Measurements from ENCODE around the gene CLK2. TPM values are rescaled to one million over a fixed set of nuclear protein-coding genes. Genes with fewer than 3 reads are reported as not detected.

CLK2 gene
- total and polyA plus RNA-seq, 2 of the 13 experiments (the other 11 are each of a cell fraction or from before 2014, with no cell fraction given) = 20.1 to 73.5 TPM

GRCh38 chr1:155309423-155310021, 36.2 kb upstream of the CLK2 start:
- FAIRE-seq (no peak), ATAC-seq (no peak), DNase-seq (ENCODE audit: low spot score) (no peak)
- Histone ChIP-seq H3K36me3 (replicated peaks in 1 of 2; ENCODE audit: control insufficient read depth in 1 of 2, insufficient read depth in 2 of 2, low read length in 2 of 2) (peaks cover 5 to 14% of the 10 kb centered on the region in 2 experiments; a peak in 4 of 5 replicates), H3K27me3 (ENCODE audit: control insufficient read depth in 1 of 2, insufficient read depth in 2 of 2, low read length in 2 of 2) (no peaks in the 10 kb centered on the region; a peak in 1 of 5 replicates), H3K4me2 (ENCODE audit: low read depth, low read length) (peak overlapping the region; percentile 77), H2AFZ (ENCODE audit: low read length) (no peak overlapping the region), H3K79me2 (ENCODE audit: insufficient read depth, low read length) (peaks cover 58% of the 10 kb centered on the region), H3K9ac (ENCODE audit: insufficient read depth, low read depth, low read length) (peak overlapping the region; percentile 98), H3K4me3 (replicated peaks in 1 of 3; ENCODE audit: insufficient read depth in 1 of 3, low read depth in 2 of 3, low read length in 3 of 3) (peak overlapping the region; percentile 92 to 95 (median 94)), H3K9me3 (ENCODE audit: low read length) (no peaks in the 10 kb centered on the region), H3K4me1 (ENCODE audit: insufficient read depth, low read length) (peaks cover 82% of the 10 kb centered on the region), H3K27ac (ENCODE audit: extremely low read length, insufficient read depth, low read length) (peak overlapping the region; percentile 83), H4K20me1 (ENCODE audit: insufficient read depth, low read length) (peaks cover 14% of the 10 kb centered on the region)
- no TSS peak for BruUV-seq (replicated peaks)
- ChIA-PET CTCF (ENCODE audit: low intra/inter-chr PET ratio, low total read pairs) (interaction anchor here (3.0 kb wide), 1 partner anchor 32 kb away, joined by 35 read pairs; the partner anchor contains the start of gene HCN3), POLR2A (interaction anchor here (1.4 kb wide), 1 partner anchor 36 kb away, joined by 3 read pairs; the partner anchor contains the start of gene CLK2)
- in situ Hi-C loops (cut with HindIII; ENCODE audit: extremely low pct_ligation_motif_present, low pct_unique_long_range_greater_than_20kb) (loop anchor here (10.0 kb wide), 1 partner anchor 55 kb away; the partner anchor contains the start of gene ENTREP3), intact Hi-C loops (cut with micrococcal nuclease; ENCODE audit: unreplicated experiment) (loop anchor here (10.0 kb wide), 1 partner anchor 105 kb away; the partner anchor contains the start of genes MTX1 and THBS3)
- WGBS (ENCODE audit: low lambda C conversion rate) = 3% methylated on average over 3 of the region's 11 CpGs
- TF ChIP-seq CBX2 (IDR thresholded peaks at IDR 0.05; ENCODE audit: low read depth, low read length) (no peak), CBX2 (CRISPR knock-in tag; IDR thresholded peaks at IDR 0.05; ENCODE audit: low read depth) (no peak), FOXK2 (IDR thresholded peaks at IDR 0.05) (no peak), ZC3H13 (CRISPR knock-in tag; IDR thresholded peaks at IDR 0.05) (0 out of 2 replicates have a peak, but pooled peaks have one; percentile 18), ZFP36L1 (CRISPR knock-in tag; IDR thresholded peaks at IDR 0.05) (peak; percentile 67; the same call in 1 of the 2 replicates), ZNF709 (CRISPR knock-in tag; IDR thresholded peaks at IDR 0.05) (no peak), PBX2 (CRISPR knock-in tag; IDR thresholded peaks at IDR 0.05) (no peak), IRF2 (CRISPR knock-in tag; IDR thresholded peaks at IDR 0.05) (no peak), ZFP91 (CRISPR knock-in tag; IDR thresholded peaks at IDR 0.05; ENCODE audit: borderline replicate concordance) (0 out of 2 replicates have a peak, but pooled peaks have one; percentile 9), REL (CRISPR knock-in tag; conservative IDR thresholded peaks at IDR 0.05) (no peak), ZNF468 (CRISPR knock-in tag; IDR thresholded peaks at IDR 0.05) (0 out of 2 replicates have a peak, but pooled peaks have one; percentile 49), ZNF607 (CRISPR knock-in tag; IDR thresholded peaks at IDR 0.05; ENCODE audit: borderline replicate concordance) (0 out of 2 replicates have a peak, but pooled peaks have one; percentile 67), ZBTB42 (CRISPR knock-in tag; IDR thresholded peaks at IDR 0.05) (no peak), PATZ1 (CRISPR knock-in tag; IDR thresholded peaks at IDR 0.05) (0 out of 2 replicates have a peak, but pooled peaks have one; percentile 30), BORCS8-MEF2B (CRISPR knock-in tag; IDR thresholded peaks at IDR 0.05) (no peak), ZNF839 (CRISPR knock-in tag; IDR thresholded peaks at IDR 0.05; ENCODE audit: borderline replicate concordance) (no peak), ZNF678 (CRISPR knock-in tag; IDR thresholded peaks at IDR 0.05) (no peak)

Measured in HepG2 (cell line).